ENCODE results near the gene XBP1. TPM values are rescaled to one million over a fixed set of nuclear protein-coding genes. Genes with fewer than 3 reads are reported as not detected.

Gene XBP1
- total and polyA plus RNA-seq, 2 of the 13 experiments (the other 11 are each of a cell fraction or from before 2014, with no cell fraction given), result 416 to 427 TPM

DNA sequence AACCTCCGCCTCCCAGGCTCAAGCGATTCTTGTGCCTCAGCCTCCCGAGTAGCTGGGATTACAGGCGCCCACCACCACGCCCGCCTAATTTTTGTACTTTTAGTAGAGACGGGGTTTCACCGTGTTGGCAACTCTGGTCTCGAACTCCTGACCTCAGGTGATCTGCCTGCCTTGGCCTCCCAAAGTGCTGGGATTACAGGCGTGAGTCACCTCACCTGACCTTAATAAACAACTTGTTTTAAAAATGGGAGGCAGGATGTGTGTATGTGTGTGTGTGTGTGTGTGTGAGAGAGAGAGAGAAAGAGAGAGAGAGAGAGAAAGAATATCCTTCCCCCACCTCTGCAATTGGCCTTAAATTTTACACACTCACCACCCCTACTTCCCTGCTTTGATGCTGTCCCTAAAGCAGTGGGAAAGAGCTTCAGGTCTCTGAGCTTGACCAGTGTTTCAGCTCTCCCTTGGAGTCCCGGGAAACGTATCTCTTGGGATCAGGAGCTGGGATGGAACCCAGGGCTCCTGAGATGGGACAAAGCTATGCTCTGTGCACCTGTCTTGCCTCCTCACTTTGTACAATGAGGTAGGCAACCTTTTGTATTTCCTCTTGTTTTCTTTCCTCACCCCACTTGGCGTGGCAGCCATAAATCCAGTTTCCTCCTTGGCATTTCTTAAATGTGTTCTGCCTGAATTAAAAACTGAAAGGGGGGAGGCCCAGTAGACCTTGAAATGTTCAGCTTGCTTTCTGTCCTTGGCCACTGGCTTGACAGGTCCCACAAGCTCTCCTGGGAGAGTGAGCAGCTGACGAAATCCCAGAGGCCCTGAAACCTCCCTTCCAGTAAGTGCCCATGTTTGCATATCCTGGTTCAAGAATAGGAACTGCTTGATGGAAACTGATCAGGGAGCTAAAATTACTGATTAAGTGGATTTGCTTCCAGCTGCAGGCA, 17.8 kb upstream of the XBP1 start (continued):
- TF ChIP-seq, protein P1, sequence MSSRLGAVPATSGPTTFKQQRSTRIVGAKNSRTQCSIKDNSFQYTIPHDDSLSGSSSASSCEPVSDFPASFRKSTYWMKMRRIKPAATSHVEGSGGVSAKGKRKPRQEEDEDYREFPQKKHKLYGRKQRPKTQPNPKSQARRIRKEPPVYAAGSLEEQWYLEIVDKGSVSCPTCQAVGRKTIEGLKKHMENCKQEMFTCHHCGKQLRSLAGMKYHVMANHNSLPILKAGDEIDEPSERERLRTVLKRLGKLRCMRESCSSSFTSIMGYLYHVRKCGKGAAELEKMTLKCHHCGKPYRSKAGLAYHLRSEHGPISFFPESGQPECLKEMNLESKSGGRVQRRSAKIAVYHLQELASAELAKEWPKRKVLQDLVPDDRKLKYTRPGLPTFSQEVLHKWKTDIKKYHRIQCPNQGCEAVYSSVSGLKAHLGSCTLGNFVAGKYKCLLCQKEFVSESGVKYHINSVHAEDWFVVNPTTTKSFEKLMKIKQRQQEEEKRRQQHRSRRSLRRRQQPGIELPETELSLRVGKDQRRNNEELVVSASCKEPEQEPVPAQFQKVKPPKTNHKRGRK (CRISPR knock-in tag; IDR thresholded peaks at IDR 0.05), result no peak
- TF ChIP-seq ZNF12 (CRISPR knock-in tag; IDR thresholded peaks at IDR 0.05) (no peak), TBL1XR1 (IDR thresholded peaks at IDR 0.05; ENCODE audit: borderline replicate concordance, low read length, partially characterized antibody) (no peak), PAWR (CRISPR knock-in tag; IDR thresholded peaks at IDR 0.05; ENCODE audit: borderline replicate concordance) (no peak), ZFY (CRISPR knock-in tag; IDR thresholded peaks at IDR 0.05) (no peak), GFI1 (CRISPR knock-in tag; IDR thresholded peaks at IDR 0.05; ENCODE audit: borderline replicate concordance) (no peak), ZNF232 (CRISPR knock-in tag; IDR thresholded peaks at IDR 0.05; ENCODE audit: borderline replicate concordance) (no peak), ZNF124 (CRISPR knock-in tag; IDR thresholded peaks at IDR 0.05) (no peak; the same call in 1 of the 2 replicates), CEBPB (IDR thresholded peaks at IDR 0.05; ENCODE audit: borderline replicate concordance, low read depth, low read length) (peak; percentile 52; the same call in 1 of the 2 replicates), ZNF546 (CRISPR knock-in tag; conservative IDR thresholded peaks at IDR 0.05) (no peak), MTA3 (CRISPR knock-in tag; IDR thresholded peaks at IDR 0.05) (no peak), FOSL2 (CRISPR knock-in tag; IDR thresholded peaks at IDR 0.05) (peak; percentile 90), SMAD3 (CRISPR knock-in tag; IDR thresholded peaks at IDR 0.05) (peak; percentile 78; the same call in 1 of the 2 replicates), SNRNP70 (IDR thresholded peaks at IDR 0.05; ENCODE audit: low read depth, low read length) (no peak), HOXA9 (CRISPR knock-in tag; IDR thresholded peaks at IDR 0.05; ENCODE audit: borderline replicate concordance) (no peak), HMG20A (CRISPR knock-in tag; IDR thresholded peaks at IDR 0.05; ENCODE audit: borderline replicate concordance) (peak; percentile 41; the same call in 1 of the 2 replicates)
- TF ChIP-seq, protein P2, sequence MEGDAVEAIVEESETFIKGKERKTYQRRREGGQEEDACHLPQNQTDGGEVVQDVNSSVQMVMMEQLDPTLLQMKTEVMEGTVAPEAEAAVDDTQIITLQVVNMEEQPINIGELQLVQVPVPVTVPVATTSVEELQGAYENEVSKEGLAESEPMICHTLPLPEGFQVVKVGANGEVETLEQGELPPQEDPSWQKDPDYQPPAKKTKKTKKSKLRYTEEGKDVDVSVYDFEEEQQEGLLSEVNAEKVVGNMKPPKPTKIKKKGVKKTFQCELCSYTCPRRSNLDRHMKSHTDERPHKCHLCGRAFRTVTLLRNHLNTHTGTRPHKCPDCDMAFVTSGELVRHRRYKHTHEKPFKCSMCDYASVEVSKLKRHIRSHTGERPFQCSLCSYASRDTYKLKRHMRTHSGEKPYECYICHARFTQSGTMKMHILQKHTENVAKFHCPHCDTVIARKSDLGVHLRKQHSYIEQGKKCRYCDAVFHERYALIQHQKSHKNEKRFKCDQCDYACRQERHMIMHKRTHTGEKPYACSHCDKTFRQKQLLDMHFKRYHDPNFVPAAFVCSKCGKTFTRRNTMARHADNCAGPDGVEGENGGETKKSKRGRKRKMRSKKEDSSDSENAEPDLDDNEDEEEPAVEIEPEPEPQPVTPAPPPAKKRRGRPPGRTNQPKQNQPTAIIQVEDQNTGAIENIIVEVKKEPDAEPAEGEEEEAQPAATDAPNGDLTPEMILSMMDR (CRISPR knock-in tag; IDR thresholded peaks at IDR 0.05), result no peak
- TF ChIP-seq, protein P3, sequence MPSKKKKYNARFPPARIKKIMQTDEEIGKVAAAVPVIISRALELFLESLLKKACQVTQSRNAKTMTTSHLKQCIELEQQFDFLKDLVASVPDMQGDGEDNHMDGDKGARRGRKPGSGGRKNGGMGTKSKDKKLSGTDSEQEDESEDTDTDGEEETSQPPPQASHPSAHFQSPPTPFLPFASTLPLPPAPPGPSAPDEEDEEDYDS (CRISPR knock-in tag; IDR thresholded peaks at IDR 0.05), result no peak; the same call in 1 of the 2 replicates
- TF ChIP-seq, protein P4, sequence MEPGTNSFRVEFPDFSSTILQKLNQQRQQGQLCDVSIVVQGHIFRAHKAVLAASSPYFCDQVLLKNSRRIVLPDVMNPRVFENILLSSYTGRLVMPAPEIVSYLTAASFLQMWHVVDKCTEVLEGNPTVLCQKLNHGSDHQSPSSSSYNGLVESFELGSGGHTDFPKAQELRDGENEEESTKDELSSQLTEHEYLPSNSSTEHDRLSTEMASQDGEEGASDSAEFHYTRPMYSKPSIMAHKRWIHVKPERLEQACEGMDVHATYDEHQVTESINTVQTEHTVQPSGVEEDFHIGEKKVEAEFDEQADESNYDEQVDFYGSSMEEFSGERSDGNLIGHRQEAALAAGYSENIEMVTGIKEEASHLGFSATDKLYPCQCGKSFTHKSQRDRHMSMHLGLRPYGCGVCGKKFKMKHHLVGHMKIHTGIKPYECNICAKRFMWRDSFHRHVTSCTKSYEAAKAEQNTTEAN (CRISPR knock-in tag; conservative IDR thresholded peaks at IDR 0.05), result peak; percentile 76; the same call in 1 of the 2 replicates
- TF ChIP-seq, protein P5, sequence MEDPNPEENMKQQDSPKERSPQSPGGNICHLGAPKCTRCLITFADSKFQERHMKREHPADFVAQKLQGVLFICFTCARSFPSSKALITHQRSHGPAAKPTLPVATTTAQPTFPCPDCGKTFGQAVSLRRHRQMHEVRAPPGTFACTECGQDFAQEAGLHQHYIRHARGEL (CRISPR knock-in tag; IDR thresholded peaks at IDR 0.05), result no peak
- TF ChIP-seq, protein P6, sequence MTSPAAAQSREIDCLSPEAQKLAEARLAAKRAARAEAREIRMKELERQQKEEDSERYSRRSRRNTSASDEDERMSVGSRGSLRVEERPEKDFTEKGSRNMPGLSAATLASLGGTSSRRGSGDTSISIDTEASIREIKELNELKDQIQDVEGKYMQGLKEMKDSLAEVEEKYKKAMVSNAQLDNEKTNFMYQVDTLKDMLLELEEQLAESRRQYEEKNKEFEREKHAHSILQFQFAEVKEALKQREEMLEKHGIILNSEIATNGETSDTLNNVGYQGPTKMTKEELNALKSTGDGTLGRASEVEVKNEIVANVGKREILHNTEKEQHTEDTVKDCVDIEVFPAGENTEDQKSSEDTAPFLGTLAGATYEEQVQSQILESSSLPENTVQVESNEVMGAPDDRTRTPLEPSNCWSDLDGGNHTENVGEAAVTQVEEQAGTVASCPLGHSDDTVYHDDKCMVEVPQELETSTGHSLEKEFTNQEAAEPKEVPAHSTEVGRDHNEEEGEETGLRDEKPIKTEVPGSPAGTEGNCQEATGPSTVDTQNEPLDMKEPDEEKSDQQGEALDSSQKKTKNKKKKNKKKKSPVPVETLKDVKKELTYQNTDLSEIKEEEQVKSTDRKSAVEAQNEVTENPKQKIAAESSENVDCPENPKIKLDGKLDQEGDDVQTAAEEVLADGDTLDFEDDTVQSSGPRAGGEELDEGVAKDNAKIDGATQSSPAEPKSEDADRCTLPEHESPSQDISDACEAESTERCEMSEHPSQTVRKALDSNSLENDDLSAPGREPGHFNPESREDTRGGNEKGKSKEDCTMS (CRISPR knock-in tag; conservative IDR thresholded peaks at IDR 0.05), result no peak

Measured in HepG2 (cell line).